Measurements from ENCODE around the gene KIF13A.

GRCh38 chr6:17927705-17928104 is 59.7 kb downstream of the KIF13A start:
- TF ChIP-seq, protein P1, sequence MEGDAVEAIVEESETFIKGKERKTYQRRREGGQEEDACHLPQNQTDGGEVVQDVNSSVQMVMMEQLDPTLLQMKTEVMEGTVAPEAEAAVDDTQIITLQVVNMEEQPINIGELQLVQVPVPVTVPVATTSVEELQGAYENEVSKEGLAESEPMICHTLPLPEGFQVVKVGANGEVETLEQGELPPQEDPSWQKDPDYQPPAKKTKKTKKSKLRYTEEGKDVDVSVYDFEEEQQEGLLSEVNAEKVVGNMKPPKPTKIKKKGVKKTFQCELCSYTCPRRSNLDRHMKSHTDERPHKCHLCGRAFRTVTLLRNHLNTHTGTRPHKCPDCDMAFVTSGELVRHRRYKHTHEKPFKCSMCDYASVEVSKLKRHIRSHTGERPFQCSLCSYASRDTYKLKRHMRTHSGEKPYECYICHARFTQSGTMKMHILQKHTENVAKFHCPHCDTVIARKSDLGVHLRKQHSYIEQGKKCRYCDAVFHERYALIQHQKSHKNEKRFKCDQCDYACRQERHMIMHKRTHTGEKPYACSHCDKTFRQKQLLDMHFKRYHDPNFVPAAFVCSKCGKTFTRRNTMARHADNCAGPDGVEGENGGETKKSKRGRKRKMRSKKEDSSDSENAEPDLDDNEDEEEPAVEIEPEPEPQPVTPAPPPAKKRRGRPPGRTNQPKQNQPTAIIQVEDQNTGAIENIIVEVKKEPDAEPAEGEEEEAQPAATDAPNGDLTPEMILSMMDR (IDR thresholded peaks at IDR 0.05; ENCODE audit: low read depth, low read length) = no peak
- TF ChIP-seq EZH2phosphoT487 (IDR thresholded peaks at IDR 0.05; ENCODE audit: low read depth) = no peak
